HepG2 (cell line): ENCODE results near the gene AK2. TPM values are rescaled to one million over a fixed set of nuclear protein-coding genes. Genes with fewer than 3 reads are reported as not detected.

Source experiments
- ATAC-seq: fragments of 200-7000 bp; cut with Tn5 transposase; 3 replicates; pipeline ENCODE4 v1.9.1; 2020; ENCODE audit warnings: mild to moderate bottlenecking, moderate library complexity
- BruUV-seq: library from RNA; stranded (reverse); fragments of 400-500 nt; replicated peaks from 2 replicates; lab custom pipeline; 2021; lab: Mats Ljungman, UMichigan
- CTCF ChIA-PET: fragments of 300-600 bp; formaldehyde crosslinking; extraction: SDS; loops from one replicate; lab custom pipeline; 2021; ENCODE audit warnings: low total read pairs, inconsistent platforms, low intra/inter-chr PET ratio; lab: Yijun Ruan, JAX
- POLR2A ChIA-PET: fragments of 350-600 bp; sonication (Branson Sonifier 250); formaldehyde crosslinking; loops from one replicate; lab custom pipeline; 2020; ENCODE audit warnings: antibody characterized with exemption, inconsistent platforms; lab: Yijun Ruan, JAX
- DNase-seq: peaks from one replicate; pipeline ENCODE4 v3.0.0-alpha.2; 2015; ENCODE audit warnings: low spot score
- FAIRE-seq: peaks from 3 replicates; lab custom pipeline; 2011; peaks lifted over from hg19 to GRCh38; lab: Jason Lieb, UNC
- H2AFZ ChIP-seq: one replicate; pipeline ENCODE4 v1.6.1; 2011; ENCODE audit warnings: low read length, inconsistent platforms
- H3K27ac ChIP-seq: fragments of 300-600 bp; 3 replicates; pipeline ENCODE4 v1.8.0; 2011; ENCODE audit warnings: mixed run types, mild to moderate bottlenecking, mixed read lengths, low read length, inconsistent platforms; ENCODE audit not compliant: insufficient read depth; ENCODE audit errors: extremely low read length
- H3K27me3 ChIP-seq, 2 experiments: fragments of 200-600 bp in 1 of 2; 2 replicates in 1 of 2; 3 replicates in 1 of 2; pipeline versions ENCODE4 v1.6.0 to v1.8.0; 2011; ENCODE audit warnings: low read length in 2 of 2, mild to moderate bottlenecking in 2 of 2, moderate library complexity in 2 of 2, inconsistent platforms in 1 of 2; ENCODE audit not compliant: insufficient read depth in 2 of 2, control insufficient read depth in 1 of 2
- H3K36me3 ChIP-seq, 2 experiments: fragments of 200-600 bp in 1 of 2; replicated peaks in 1 of 2; 2 replicates in 1 of 2; 3 replicates in 1 of 2; pipeline versions ENCODE4 v1.5.1 to v1.8.0; 2011; ENCODE audit warnings: low read length in 2 of 2, inconsistent platforms in 1 of 2; ENCODE audit not compliant: insufficient read depth in 2 of 2, control insufficient read depth in 1 of 2
- H3K4me1 ChIP-seq: 2 replicates; pipeline ENCODE4 v1.5.1; 2012; ENCODE audit warnings: low read length, inconsistent platforms; ENCODE audit not compliant: insufficient read depth
- H3K4me2 ChIP-seq: 2 replicates; pipeline ENCODE4 v1.6.0; 2011; ENCODE audit warnings: low read depth, low read length, inconsistent platforms
- H3K4me3 ChIP-seq, 3 experiments: fragments of 200-600 bp in 1 of 3; sonication (generic), shearing (Covaris generic) in 1 of 3; replicated peaks in 1 of 3; 2 replicates each; pipeline ENCODE4 v1.5.1; 2011 to 2016; ENCODE audit warnings: low read length in 3 of 3, inconsistent platforms in 2 of 3, low read depth in 2 of 3, mild to moderate bottlenecking in 2 of 3, control low read depth in 1 of 3, mixed read lengths in 1 of 3; ENCODE audit not compliant: insufficient read depth in 1 of 3
- H3K79me2 ChIP-seq: one replicate; pipeline ENCODE4 v1.6.1; 2011; ENCODE audit warnings: low read length, inconsistent platforms; ENCODE audit not compliant: insufficient read depth
- H3K9ac ChIP-seq: 2 replicates; pipeline ENCODE4 v1.6.0; 2011; ENCODE audit warnings: mild to moderate bottlenecking, low read depth, low read length, inconsistent platforms; ENCODE audit not compliant: insufficient read depth
- H3K9me3 ChIP-seq: 2 replicates; pipeline ENCODE4 v1.5.1; 2012; ENCODE audit warnings: mild to moderate bottlenecking, low read length
- H4K20me1 ChIP-seq: 2 replicates; pipeline ENCODE4 v1.6.0; 2011; ENCODE audit warnings: inconsistent platforms, mild to moderate bottlenecking, low read length, moderate library complexity; ENCODE audit not compliant: insufficient read depth
- CHCHD3 ChIP-seq: sonication (generic); formaldehyde crosslinking; IDR thresholded peaks from 2 replicates; pipeline ENCODE4 v1.8.0; 2022; ENCODE audit warnings: mild to moderate bottlenecking, missing genetic modification reagents, moderate library complexity
- HMG20B ChIP-seq: conservative IDR thresholded peaks from 2 replicates; pipeline ENCODE4 v1.6.1; 2016; ENCODE audit warnings: missing genetic modification reagents, missing compliant biosample characterization
- MAFK ChIP-seq, 2 experiments: IDR thresholded peaks in 1 of 2; conservative IDR thresholded peaks in 1 of 2; 2 replicates each; pipeline ENCODE4 v1.6.1; 2011; ENCODE audit warnings: improper control_type of control experiment in 2 of 2, low read length in 2 of 2
- POLR2G ChIP-seq: fragments of 200-400 bp; formaldehyde crosslinking; IDR thresholded peaks from 2 replicates; pipeline ENCODE4 v1.6.1; 2018; ENCODE audit warnings: mild to moderate bottlenecking, low read depth, low read length, moderate library complexity
- RBAK ChIP-seq: sonication (generic); formaldehyde crosslinking; IDR thresholded peaks from 2 replicates; pipeline ENCODE4 v1.5.1; 2020; ENCODE audit warnings: mild to moderate bottlenecking, missing genetic modification reagents
- RFXANK ChIP-seq: IDR thresholded peaks from 2 replicates; pipeline ENCODE4 v1.6.1; 2016
- ZNF614 ChIP-seq: IDR thresholded peaks from 2 replicates; pipeline ENCODE4 v1.6.1; 2018; ENCODE audit warnings: missing biosample characterization, missing genetic modification reagents, inconsistent platforms, borderline replicate concordance
- WGBS: methylation state at CpG from one replicate; pipeline ENCODE4 v1.1.6; 2017; ENCODE audit warnings: low lambda C conversion rate; 5-methylcytosine and 5-hydroxymethylcytosine counted together
- in situ Hi-C: cut with HindIII; loops from 2 replicates; pipeline ENCODE4 v1.10.0; 2017; ENCODE audit warnings: low pct_unique_long_range_greater_than_20kb; ENCODE audit not compliant: extremely low pct_ligation_motif_present
- intact Hi-C: fragments of 100-400 bp; cut with micrococcal nuclease; formaldehyde crosslinking; loops from one replicate; pipeline ENCODE4 v1.10.0; 2022; ENCODE audit not compliant: unreplicated experiment
- polyA plus RNA-seq, 8 experiments: library from polyadenylated mRNA; depleted of rRNA in 3 of 8; stranded (reverse) in 7 of 8; unstranded in 1 of 8; fragments of >200 nt; fragmentation: Illumina TruSeq in 4 of 8; extraction: Trizol in 4 of 8; gene quantifications; 2 replicates each; pipeline versions ENCODE4 v1.2.1 to v1.2.3, GENCODE V29; 2011 to 2016; ENCODE audit warnings: low read depth in 4 of 8, missing spikeins in 1 of 8, mixed read lengths in 1 of 8; ENCODE audit not compliant: insufficient read depth in 1 of 8
- total RNA-seq, 5 experiments: library from RNA; depleted of rRNA; stranded (reverse); fragments of >200 nt; fragmentation: Illumina TruSeq; extraction: Trizol; gene quantifications; 2 replicates each; pipeline ENCODE4 v1.2.3, GENCODE V29; 2016; ENCODE audit warnings: low read depth in 1 of 5
- TF ChIP-seq, protein P1 (sequence below): sonication (generic); formaldehyde crosslinking; IDR thresholded peaks from 2 replicates; pipeline ENCODE4 v1.4.0; 2020; ENCODE audit warnings: missing genetic modification reagents, borderline replicate concordance

AK2 gene
- total and polyA plus RNA-seq, 2 of the 13 experiments (the other 11 are each of a cell fraction or from before 2014, with no cell fraction given), result 170 to 188 TPM

DNA sequence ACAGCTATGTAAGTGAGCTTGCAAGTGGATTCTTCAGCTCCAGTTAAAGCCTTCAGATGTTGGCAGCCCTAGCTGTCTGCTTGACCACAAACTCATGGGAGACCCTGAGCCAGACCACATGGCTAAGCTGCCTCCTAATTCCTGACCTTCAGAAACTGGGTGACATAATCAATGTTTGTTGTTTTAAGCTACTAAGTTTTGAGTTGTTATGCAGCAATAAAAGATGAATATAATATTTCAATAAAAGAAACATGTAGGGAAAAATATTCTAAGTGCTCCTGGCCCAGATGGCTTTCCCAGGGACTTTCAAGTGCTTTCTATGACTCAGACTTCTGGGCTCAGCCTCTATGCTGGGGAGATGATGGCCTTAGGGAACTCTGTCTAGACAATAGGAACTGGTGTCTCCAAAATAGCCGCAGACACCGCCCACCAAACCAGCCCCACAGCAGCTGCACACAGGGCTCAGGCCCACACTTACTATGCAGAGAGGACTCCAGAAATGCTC is 23.9 kb upstream of the AK2 start:
- no peaks in the 10 kb centered on the region for H4K20me1 ChIP-seq
- H3K4me1 ChIP-seq, result peaks cover 18% of the 10 kb centered on the region
- no peak for FAIRE-seq
- intact Hi-C loops, result no loop called here
- CTCF ChIA-PET, result no interaction called here
- no peak overlapping the region for H3K9ac ChIP-seq
- DNase-seq, result no peak
- no peak for TF ChIP-seq HMG20B (CRISPR knock-in tag)
- no peak for TF ChIP-seq POLR2G
- no peak for TF ChIP-seq ZNF614 (CRISPR knock-in tag)
- no peak overlapping the region for H3K4me2 ChIP-seq
- POLR2A ChIA-PET, result no interaction called here
- H3K27ac ChIP-seq, result no peak overlapping the region
- H3K4me3 ChIP-seq, result no peak overlapping the region
- no peak overlapping the region for H2AFZ ChIP-seq
- WGBS, result 100% methylated on average over 1 of the region's 2 CpGs
- no peaks in the 10 kb centered on the region for H3K36me3 ChIP-seq
- in situ Hi-C loops, result no loop called here
- H3K9me3 ChIP-seq, result peaks cover 30% of the 10 kb centered on the region
- no peak for ATAC-seq
- no TSS peak for BruUV-seq
- no peaks in the 10 kb centered on the region; a peak in 1 of 5 replicates for H3K27me3 ChIP-seq
- H3K79me2 ChIP-seq, result no peaks in the 10 kb centered on the region

DNA sequence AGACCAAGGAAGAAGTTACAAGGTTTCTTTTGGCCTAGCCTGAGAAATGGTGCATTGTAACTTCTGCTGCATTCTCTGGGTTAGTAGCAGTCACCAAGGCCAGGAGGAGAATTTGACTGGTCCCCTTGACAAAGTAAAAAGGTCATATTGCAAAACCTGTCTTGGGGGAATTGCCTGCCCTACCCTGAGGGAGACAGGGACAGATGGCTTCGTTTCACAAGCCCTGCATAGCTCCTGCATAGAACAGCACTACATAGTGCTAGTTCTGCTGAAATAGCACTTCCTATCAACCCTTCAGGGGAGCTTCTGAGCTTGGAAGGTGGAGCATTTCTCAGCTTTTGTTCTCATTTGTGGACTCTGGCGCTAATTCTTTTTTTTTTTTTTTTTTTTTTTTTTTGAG is 20.4 kb upstream of the AK2 start:
- Histone ChIP-seq H3K79me2 (no peaks in the 10 kb centered on the region), H3K4me2 (no peak overlapping the region), H3K27ac (no peak overlapping the region), H4K20me1 (no peaks in the 10 kb centered on the region), H3K4me1 (peaks cover 38% of the 10 kb centered on the region), H3K36me3 (no peaks in the 10 kb centered on the region), H2AFZ (no peak overlapping the region), H3K27me3 (no peaks in the 10 kb centered on the region), H3K9me3 (no peaks in the 10 kb centered on the region), H3K4me3 (no peak overlapping the region), H3K9ac (no peak overlapping the region)
- in situ Hi-C loops (loop anchor here (5.0 kb wide), 1 partner anchor 125 kb away; no protein-coding TSS in a partner anchor), intact Hi-C loops (loop anchor here (10.0 kb wide), 1 partner anchor 52 kb away; no protein-coding TSS in a partner anchor)
- 22% methylated on average over 2 of the region's 2 CpGs for WGBS
- no peak for DNase-seq
- ChIA-PET POLR2A (interaction anchor here (2.0 kb wide), 1 partner anchor 93 kb away, joined by 6 read pairs; the partner anchor contains the start of gene RNF19B), CTCF (interaction anchor here (0.8 kb wide), 1 partner anchor 124 kb away, joined by 3 read pairs; no protein-coding TSS in a partner anchor)
- FAIRE-seq, result no peak
- no TSS peak for BruUV-seq
- ATAC-seq, result no peak
- no peak for TF ChIP-seq RFXANK (CRISPR knock-in tag)
- TF ChIP-seq, protein P1, sequence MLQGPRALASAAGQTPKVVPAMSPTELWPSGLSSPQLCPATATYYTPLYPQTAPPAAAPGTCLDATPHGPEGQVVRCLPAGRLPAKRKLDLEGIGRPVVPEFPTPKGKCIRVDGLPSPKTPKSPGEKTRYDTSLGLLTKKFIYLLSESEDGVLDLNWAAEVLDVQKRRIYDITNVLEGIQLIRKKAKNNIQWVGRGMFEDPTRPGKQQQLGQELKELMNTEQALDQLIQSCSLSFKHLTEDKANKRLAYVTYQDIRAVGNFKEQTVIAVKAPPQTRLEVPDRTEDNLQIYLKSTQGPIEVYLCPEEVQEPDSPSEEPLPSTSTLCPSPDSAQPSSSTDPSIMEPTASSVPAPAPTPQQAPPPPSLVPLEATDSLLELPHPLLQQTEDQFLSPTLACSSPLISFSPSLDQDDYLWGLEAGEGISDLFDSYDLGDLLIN (CRISPR knock-in tag), result no peak
- peak; percentile 7 to 16; a peak in 1 of 4 replicates for TF ChIP-seq MAFK (conservative IDR thresholded peaks at IDR 0.05 in 1 of 2, IDR thresholded peaks at IDR 0.05 in 1 of 2; ENCODE audit: low read length in 2 of 2)
- TF ChIP-seq RBAK, result 0 out of 2 replicates have a peak, but pooled peaks have one; percentile 70
- TF ChIP-seq CHCHD3 (CRISPR knock-in tag), result no peak
